ENCODE results near the gene RS1. TPM values are rescaled to one million over a fixed set of nuclear protein-coding genes. Genes with fewer than 3 reads are reported as not detected.
A peak's percentile ranks its signal among the peaks of the same experiment; 100 is the strongest.

RS1 gene
- total RNA-seq, 4 donors from 2014 or later: 0.67 TPM; not detected in 3

DNA sequence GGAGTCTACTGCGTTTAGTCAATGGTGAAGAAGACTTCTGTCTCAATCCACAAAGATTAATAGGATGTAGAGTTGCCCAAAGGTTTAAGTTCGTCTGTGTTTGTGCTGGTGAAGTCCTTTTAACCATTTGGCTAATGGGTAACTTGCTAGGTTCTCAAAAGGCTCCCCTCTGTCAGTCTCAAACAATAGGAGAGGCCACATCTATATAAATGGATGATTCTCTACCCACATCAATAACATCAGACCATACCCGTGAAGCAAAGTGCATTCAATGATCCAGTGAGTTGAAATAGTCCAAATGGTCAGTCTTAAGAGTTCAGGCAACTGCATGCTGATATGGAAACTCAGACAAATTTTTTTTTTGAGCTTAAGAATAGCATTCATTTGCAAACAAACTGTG is 28.1 kb downstream of the RS1 start:
- WGBS, 2 donors: 69 to 84% methylated on average over 3 of the region's 3 CpGs
- no peaks in the 10 kb centered on the region for H3K27me3 ChIP-seq
- H3K4me3 ChIP-seq (replicated peaks in 1 of 3): no peak overlapping the region
- H3K9me3 ChIP-seq: no peaks in the 10 kb centered on the region
- H3K36me3 ChIP-seq: no peaks in the 10 kb centered on the region
- H3K4me1 ChIP-seq: peaks cover 10 to 13% of the 10 kb centered on the region in 2 donors
- TF ChIP-seq CTCF (IDR thresholded peaks at IDR 0.05) (no peak), POLR2A (IDR thresholded peaks at IDR 0.05) (no peak)
- no peak overlapping the region for H3K27ac ChIP-seq
- no peak for DNase-seq
- intact Hi-C loops (cut with DNase I): no loop called here

DNA sequence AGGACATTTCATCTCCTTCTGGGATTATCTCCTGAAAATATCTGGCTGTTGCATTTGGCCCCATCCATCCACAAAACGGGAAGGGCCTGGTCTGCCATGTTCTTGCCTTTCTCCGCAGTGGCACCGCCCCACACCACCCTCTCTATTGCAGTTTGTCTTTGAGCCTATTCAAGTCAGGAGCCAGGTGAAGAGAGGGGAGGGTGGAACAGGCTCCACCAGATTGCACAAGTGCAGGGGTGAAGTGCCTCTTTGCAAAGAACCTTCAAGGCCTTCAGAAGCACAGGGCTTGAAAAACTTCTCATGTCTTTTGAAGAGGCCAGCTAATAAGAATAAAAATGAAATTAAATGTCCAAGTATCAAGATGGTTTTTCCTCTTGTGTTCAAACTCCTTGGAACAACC is 28.7 kb downstream of the RS1 start:
- peak overlapping the region in 1 of 3 donors; percentile 32 for H3K27ac ChIP-seq
- H3K36me3 ChIP-seq: no peaks in the 10 kb centered on the region
- no peaks in the 10 kb centered on the region for H3K9me3 ChIP-seq
- H3K4me1 ChIP-seq: peaks cover 5 to 8% of the 10 kb centered on the region in 2 donors
- DNase-seq: peak; percentile 60 to 64
- H3K4me3 ChIP-seq (replicated peaks in 1 of 3): no peak overlapping the region
- intact Hi-C loops (cut with DNase I): no loop called here
- no peaks in the 10 kb centered on the region for H3K27me3 ChIP-seq
- WGBS, 2 donors: 40 to 54% methylated on average over 3 of the region's 3 CpGs
- TF ChIP-seq CTCF (IDR thresholded peaks at IDR 0.05): no peak
- no peak for TF ChIP-seq POLR2A (IDR thresholded peaks at IDR 0.05)

DNA sequence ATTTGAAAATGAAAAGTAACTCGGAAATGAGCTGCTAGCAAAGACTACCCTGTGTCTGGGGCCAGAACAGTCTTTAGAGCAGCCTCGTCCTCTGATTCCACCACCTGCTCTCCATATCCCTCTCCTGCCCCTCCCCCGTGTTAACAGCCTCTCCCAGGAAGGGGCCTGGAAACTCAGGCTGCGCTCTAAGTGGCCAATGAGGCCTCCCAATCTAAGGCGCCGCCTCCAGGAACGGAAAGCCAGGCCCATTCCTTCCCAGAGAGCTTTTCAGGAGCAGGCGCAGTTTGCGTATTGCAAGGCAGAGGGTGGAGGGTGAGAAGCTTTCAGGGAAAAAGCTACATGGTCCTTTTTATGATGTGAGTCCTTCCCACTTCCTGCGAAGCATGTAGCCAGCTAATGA is 31.2 kb downstream of the RS1 start:
- intact Hi-C loops (cut with DNase I): no loop called here

DNA sequence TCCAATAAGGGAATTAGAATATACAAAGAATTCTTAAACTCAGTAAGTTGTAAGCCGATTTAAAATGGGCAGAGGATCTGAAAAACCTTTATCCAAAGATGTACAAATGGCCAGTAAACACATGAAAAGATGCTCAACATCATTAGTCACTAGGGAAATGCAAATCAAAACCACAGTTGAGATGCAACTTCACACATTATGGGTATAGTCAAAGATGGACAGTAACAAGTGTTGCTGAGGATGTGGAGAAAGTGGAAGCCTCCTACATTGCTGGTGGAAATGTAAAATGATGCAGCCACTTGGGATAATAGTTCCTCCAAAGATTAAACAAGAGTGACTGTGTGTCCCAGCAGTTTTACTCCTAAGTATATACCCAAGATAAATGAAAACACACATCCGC is 32.6 kb downstream of the RS1 start:
- WGBS, 2 donors: 96 to 98% methylated on average over 2 of the region's 2 CpGs
- H3K27ac ChIP-seq: no peak overlapping the region
- H3K36me3 ChIP-seq: no peaks in the 10 kb centered on the region
- no peaks in the 10 kb centered on the region for H3K4me1 ChIP-seq
- H3K27me3 ChIP-seq: no peaks in the 10 kb centered on the region
- intact Hi-C loops (cut with DNase I): no loop called here
- TF ChIP-seq POLR2A (IDR thresholded peaks at IDR 0.05): no peak
- no peak for TF ChIP-seq CTCF (IDR thresholded peaks at IDR 0.05)
- no peaks in the 10 kb centered on the region for H3K9me3 ChIP-seq
- H3K4me3 ChIP-seq (replicated peaks in 1 of 3): no peak overlapping the region
- no peak for DNase-seq

More for the DNA sequence above, 31.2 kb downstream of the RS1 start:
- Histone ChIP-seq H3K4me1 (no peaks in the 10 kb centered on the region), H3K4me3 (replicated peaks in 1 of 3) (no peak overlapping the region), H3K9me3 (no peaks in the 10 kb centered on the region), H3K36me3 (no peaks in the 10 kb centered on the region), H3K27me3 (no peaks in the 10 kb centered on the region), H3K27ac (no peak overlapping the region)
- 83 to 85% methylated on average over 8 to 10 of the region's 10 CpGs for WGBS, 2 donors
- DNase-seq: no peak
- TF ChIP-seq POLR2A (IDR thresholded peaks at IDR 0.05): no peak
- TF ChIP-seq CTCF (IDR thresholded peaks at IDR 0.05): no peak

DNA sequence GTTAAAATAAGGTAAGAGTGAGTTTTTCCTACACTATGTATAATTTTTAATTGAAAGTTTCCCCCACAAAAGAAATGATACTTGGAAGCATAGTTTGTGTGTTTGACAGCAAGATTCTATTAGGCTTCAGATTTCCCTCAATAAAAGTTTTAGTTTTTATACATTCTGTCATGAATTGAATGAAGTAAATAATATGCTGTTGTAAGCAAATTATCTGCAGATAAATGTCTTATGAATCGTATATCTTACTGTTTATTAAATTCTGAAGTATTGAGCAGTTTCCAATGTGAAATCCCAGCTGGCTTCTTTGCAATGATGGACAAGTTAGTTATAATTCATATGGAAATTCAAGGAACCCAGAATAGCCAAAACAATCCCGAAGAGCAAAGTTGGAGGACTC is 33.5 kb downstream of the RS1 start:
- intact Hi-C loops (cut with DNase I): no loop called here
- no peak for TF ChIP-seq CTCF (IDR thresholded peaks at IDR 0.05)
- TF ChIP-seq POLR2A (IDR thresholded peaks at IDR 0.05): no peak
- H3K4me1 ChIP-seq: no peaks in the 10 kb centered on the region
- no peaks in the 10 kb centered on the region for H3K27me3 ChIP-seq
- no peak for DNase-seq
- H3K27ac ChIP-seq: no peak overlapping the region
- no peaks in the 10 kb centered on the region for H3K36me3 ChIP-seq
- H3K9me3 ChIP-seq: no peaks in the 10 kb centered on the region
- 90 to 100% methylated on average over 2 of the region's 2 CpGs for WGBS, 2 donors
- no peak overlapping the region for H3K4me3 ChIP-seq (replicated peaks in 1 of 3)
